Measurements from ENCODE around the gene KSR1. TPM values are rescaled to one million over a fixed set of nuclear protein-coding genes. Genes with fewer than 3 reads are reported as not detected.

Gene KSR1
- total RNA-seq, 1 experiment from 2014 or later: 41.7 TPM

- no peaks in the 10 kb centered on the region for H3K9me3 ChIP-seq (ENCODE audit: low read depth, low read length, poor library complexity, severe bottlenecking)
- POLR2A ChIA-PET (ENCODE audit: low non-redundant PET): no interaction called here
- no peaks in the 10 kb centered on the region for H3K4me1 ChIP-seq (ENCODE audit: insufficient read depth, low read length, poor library complexity, severe bottlenecking)
- no peaks in the 10 kb centered on the region for H3K36me3 ChIP-seq (ENCODE audit: insufficient read depth, low read length, poor library complexity, severe bottlenecking)
- DNase-seq (ENCODE audit: low spot score): no peak
- CTCF ChIA-PET: no interaction called here
- BruUV-seq (replicated peaks): no TSS peak
- H3K27ac ChIP-seq (ENCODE audit: low read depth, low read length, poor library complexity, severe bottlenecking): no peak overlapping the region
- H3K4me3 ChIP-seq (ENCODE audit: low read depth, low read length, poor library complexity, severe bottlenecking): no peak overlapping the region
- TF ChIP-seq CTCF (conservative IDR thresholded peaks at IDR 0.05; ENCODE audit: low read depth, low read length) (no peak), EZH2 (IDR thresholded peaks at IDR 0.05; ENCODE audit: borderline replicate concordance, low read depth, low read length, poor library complexity, severe bottlenecking) (no peak)
- no peaks in the 10 kb centered on the region for H3K27me3 ChIP-seq (replicated peaks; ENCODE audit: insufficient read depth, low read depth, low read length, poor library complexity)
- intact Hi-C loops (cut with micrococcal nuclease; ENCODE audit: unreplicated experiment): no loop called here
Observed at GRCh38 chr17:27417596-27418365, 38.5 kb upstream of the KSR1 start.

- no peak overlapping the region for H3K4me3 ChIP-seq (ENCODE audit: low read depth, low read length, poor library complexity, severe bottlenecking)
- no TSS peak for BruUV-seq (replicated peaks)
- TF ChIP-seq EZH2 (IDR thresholded peaks at IDR 0.05; ENCODE audit: borderline replicate concordance, low read depth, low read length, poor library complexity, severe bottlenecking) (no peak), CTCF (conservative IDR thresholded peaks at IDR 0.05; ENCODE audit: low read depth, low read length) (no peak)
- intact Hi-C loops (cut with micrococcal nuclease; ENCODE audit: unreplicated experiment): no loop called here
- H3K27ac ChIP-seq (ENCODE audit: low read depth, low read length, poor library complexity, severe bottlenecking): no peak overlapping the region
- DNase-seq (ENCODE audit: low spot score): no peak
- no peaks in the 10 kb centered on the region for H3K36me3 ChIP-seq (ENCODE audit: insufficient read depth, low read length, poor library complexity, severe bottlenecking)
- H3K27me3 ChIP-seq (replicated peaks; ENCODE audit: insufficient read depth, low read depth, low read length, poor library complexity): no peaks in the 10 kb centered on the region
- no peaks in the 10 kb centered on the region for H3K4me1 ChIP-seq (ENCODE audit: insufficient read depth, low read length, poor library complexity, severe bottlenecking)
- H3K9me3 ChIP-seq (ENCODE audit: low read depth, low read length, poor library complexity, severe bottlenecking): no peaks in the 10 kb centered on the region
- POLR2A ChIA-PET (ENCODE audit: low non-redundant PET): no interaction called here
- CTCF ChIA-PET: no interaction called here
Observed at GRCh38 chr17:27418366-27418615, 38.0 kb upstream of the KSR1 start.

GRCh38 chr17:27419156-27419555, 37.1 kb upstream of the KSR1 start:
- TF ChIP-seq CTCF (conservative IDR thresholded peaks at IDR 0.05; ENCODE audit: low read depth, low read length) (no peak), EZH2 (IDR thresholded peaks at IDR 0.05; ENCODE audit: borderline replicate concordance, low read depth, low read length, poor library complexity, severe bottlenecking) (no peak)
- Histone ChIP-seq H3K4me3 (ENCODE audit: low read depth, low read length, poor library complexity, severe bottlenecking) (no peak overlapping the region), H3K27me3 (replicated peaks; ENCODE audit: insufficient read depth, low read depth, low read length, poor library complexity) (no peaks in the 10 kb centered on the region), H3K9me3 (ENCODE audit: low read depth, low read length, poor library complexity, severe bottlenecking) (no peaks in the 10 kb centered on the region), H3K4me1 (ENCODE audit: insufficient read depth, low read length, poor library complexity, severe bottlenecking) (no peaks in the 10 kb centered on the region), H3K27ac (ENCODE audit: low read depth, low read length, poor library complexity, severe bottlenecking) (no peak overlapping the region), H3K36me3 (ENCODE audit: insufficient read depth, low read length, poor library complexity, severe bottlenecking) (no peaks in the 10 kb centered on the region)
- ChIA-PET CTCF (no interaction called here), POLR2A (ENCODE audit: low non-redundant PET) (no interaction called here)
- DNase-seq (ENCODE audit: low spot score): no peak
- intact Hi-C loops (cut with micrococcal nuclease; ENCODE audit: unreplicated experiment): no loop called here
- no TSS peak for BruUV-seq (replicated peaks)
